H1 (cell line): ENCODE results near the gene SLC26A8. TPM values are rescaled to one million over a fixed set of nuclear protein-coding genes. Genes with fewer than 3 reads are reported as not detected.

Source experiments
- CTCF ChIA-PET: fragments of 300-600 bp; sonication (Branson Sonifier 250); formaldehyde crosslinking; loops from one replicate; lab custom pipeline; 2021; ENCODE audit not compliant: partially characterized antibody; lab: Charles Lee
- POLR2A ChIA-PET: fragments of 300-600 bp; sonication (Branson Sonifier 250); formaldehyde crosslinking; loops from one replicate; lab custom pipeline; 2021; ENCODE audit warnings: inconsistent platforms; ENCODE audit not compliant: partially characterized antibody; lab: Charles Lee
- DNase-seq, 2 experiments: peaks; one replicate each; pipeline versions ENCODE4 v3.0.0 to v3.0.0-alpha.2; 2010 to 2022; ENCODE audit warnings: low spot score in 2 of 2, low read depth in 1 of 2, mixed read lengths in 1 of 2
- FAIRE-seq: peaks from 2 replicates; lab custom pipeline; 2011; peaks lifted over from hg19 to GRCh38; lab: Jason Lieb, UNC
- H2AFZ ChIP-seq: 2 replicates; pipeline ENCODE4 v1.8.1; 2012; ENCODE audit warnings: low read length, inconsistent platforms
- H2AK5ac ChIP-seq: 2 replicates; pipeline ENCODE4 v1.6.1; 2013; ENCODE audit warnings: low read depth, low read length
- H2BK120ac ChIP-seq: replicated peaks from 2 replicates; pipeline ENCODE3; 2013; ENCODE audit warnings: low read depth, low read length, inconsistent platforms
- H2BK12ac ChIP-seq: 2 replicates; pipeline ENCODE4 v1.6.1; 2013; ENCODE audit warnings: low read depth, low read length
- H2BK15ac ChIP-seq: 2 replicates; pipeline ENCODE4 v1.6.1; 2013; ENCODE audit warnings: low read length
- H2BK20ac ChIP-seq: 2 replicates; pipeline ENCODE4 v1.6.1; 2013; ENCODE audit warnings: low read length
- H2BK5ac ChIP-seq: 2 replicates; pipeline ENCODE4 v1.6.1; 2013; ENCODE audit warnings: low read depth, low read length
- H3K14ac ChIP-seq: 2 replicates; pipeline ENCODE4 v1.6.1; 2013; ENCODE audit warnings: inconsistent platforms; ENCODE audit not compliant: insufficient read length
- H3K18ac ChIP-seq: 2 replicates; pipeline ENCODE4 v1.6.1; 2013; ENCODE audit warnings: low read length; ENCODE audit errors: extremely low read depth
- H3K23ac ChIP-seq: 2 replicates; pipeline ENCODE4 v1.6.1; 2013; ENCODE audit warnings: inconsistent platforms; ENCODE audit not compliant: insufficient read length
- H3K23me2 ChIP-seq: 2 replicates; pipeline ENCODE4 v1.6.1; 2013; ENCODE audit warnings: low read depth, low read length
- H3K27ac ChIP-seq: 2 replicates; pipeline ENCODE4 v1.6.1; 2011; ENCODE audit warnings: low read depth, low read length, inconsistent platforms
- H3K27me3 ChIP-seq, 4 experiments: replicated peaks in 1 of 4; 1 replicate in 1 of 4; 2 replicates in 3 of 4; pipeline versions ENCODE4 v1.6.1 to v1.8.1; 2011 to 2013; ENCODE audit warnings: low read length in 3 of 4, mild to moderate bottlenecking in 3 of 4, inconsistent platforms in 2 of 4, mixed read lengths in 2 of 4, moderate library complexity in 1 of 4; ENCODE audit not compliant: control insufficient read depth in 3 of 4, insufficient read depth in 3 of 4; ENCODE audit errors: extremely low read depth in 1 of 4
- H3K36me3 ChIP-seq, 4 experiments: 2 replicates each; pipeline versions ENCODE4 v1.6.1 to v1.8.1; 2011 to 2013; ENCODE audit warnings: mild to moderate bottlenecking in 4 of 4, low read length in 3 of 4, moderate library complexity in 2 of 4, control low read depth in 1 of 4, inconsistent platforms in 1 of 4; ENCODE audit not compliant: insufficient read depth in 4 of 4, control insufficient read depth in 2 of 4
- H3K4ac ChIP-seq: replicated peaks from 2 replicates; pipeline ENCODE3; 2013; ENCODE audit warnings: low read length, low read depth, mixed read lengths, inconsistent platforms; ENCODE audit not compliant: insufficient read length
- H3K4me1 ChIP-seq, 4 experiments: replicated peaks in 1 of 4; 1 replicate in 1 of 4; 2 replicates in 3 of 4; pipeline versions ENCODE4 v1.6.1 to v1.8.1; 2011 to 2013; ENCODE audit warnings: low read length in 3 of 4, inconsistent platforms in 2 of 4, mixed read lengths in 1 of 4; ENCODE audit not compliant: insufficient read depth in 4 of 4, control insufficient read depth in 3 of 4
- H3K4me2 ChIP-seq, 2 experiments: 2 replicates each; pipeline versions ENCODE4 v1.6.1 to v1.8.1; 2011 to 2013; ENCODE audit warnings: low read depth in 2 of 2, low read length in 2 of 2, control low read depth in 1 of 2, inconsistent platforms in 1 of 2, mild to moderate bottlenecking in 1 of 2; ENCODE audit not compliant: insufficient read depth in 1 of 2
- H3K4me3 ChIP-seq, 4 experiments: fragments of 200-600, 300-600 bp in 1 of 4; sonication (generic), shearing (Covaris generic), sonication (Bioruptor Twin) in 1 of 4; 2 replicates each; pipeline versions ENCODE4 v1.5.1 to v1.8.1; 2011 to 2016; ENCODE audit warnings: low read length in 4 of 4, low read depth in 3 of 4, control low read depth in 2 of 4, inconsistent platforms in 2 of 4, mild to moderate bottlenecking in 2 of 4, mixed read lengths in 1 of 4, moderate library complexity in 1 of 4; ENCODE audit not compliant: insufficient read depth in 2 of 4; ENCODE audit errors: extremely low read depth in 1 of 4
- H3K56ac ChIP-seq: replicated peaks from 2 replicates; pipeline ENCODE3; 2013; ENCODE audit warnings: low read depth, mild to moderate bottlenecking, mixed read lengths, low read length, inconsistent platforms; ENCODE audit not compliant: insufficient read length
- H3K79me1 ChIP-seq: 2 replicates; pipeline ENCODE4 v1.6.1; 2013; ENCODE audit warnings: low read depth, low read length, control low read depth
- H3K79me2 ChIP-seq, 2 experiments: 2 replicates each; pipeline versions ENCODE4 v1.6.1 to v1.8.1; 2012 to 2013; ENCODE audit warnings: low read length in 2 of 2, mild to moderate bottlenecking in 2 of 2, inconsistent platforms in 1 of 2; ENCODE audit not compliant: insufficient read depth in 2 of 2, control insufficient read depth in 1 of 2
- H3K9ac ChIP-seq, 4 experiments: replicated peaks in 1 of 4; 1 replicate in 1 of 4; 2 replicates in 3 of 4; pipeline versions ENCODE4 v1.6.1 to v1.8.1; 2011 to 2013; ENCODE audit warnings: low read depth in 3 of 4, low read length in 3 of 4, control low read depth in 2 of 4, mild to moderate bottlenecking in 2 of 4, moderate library complexity in 2 of 4, inconsistent platforms in 1 of 4; ENCODE audit errors: extremely low read depth in 1 of 4
- H3K9me3 ChIP-seq, 2 experiments: 2 replicates each; pipeline versions ENCODE4 v1.6.1 to v1.8.1; 2012 to 2013; ENCODE audit warnings: mild to moderate bottlenecking in 2 of 2, moderate library complexity in 2 of 2, control low read depth in 1 of 2, inconsistent platforms in 1 of 2, low read depth in 1 of 2, low read length in 1 of 2, mixed read lengths in 1 of 2; ENCODE audit not compliant: insufficient read depth in 2 of 2
- H4K20me1 ChIP-seq, 2 experiments: replicated peaks in 1 of 2; 2 replicates each; pipeline versions ENCODE3 to v1.8.1; 2011 to 2013; ENCODE audit warnings: inconsistent platforms in 2 of 2, low read length in 2 of 2, mild to moderate bottlenecking in 1 of 2; ENCODE audit not compliant: insufficient read depth in 2 of 2, control insufficient read depth in 1 of 2
- H4K5ac ChIP-seq: 2 replicates; pipeline ENCODE4 v1.6.1; 2013; ENCODE audit warnings: low read length, low read depth, mixed read lengths, inconsistent platforms; ENCODE audit not compliant: insufficient read length
- H4K8ac ChIP-seq: 2 replicates; pipeline ENCODE4 v1.8.0; 2013; ENCODE audit warnings: mild to moderate bottlenecking, moderate library complexity, low read length, inconsistent platforms; ENCODE audit not compliant: insufficient read depth; ENCODE audit errors: extremely low read depth
- H4K91ac ChIP-seq: replicated peaks from 2 replicates; pipeline ENCODE3; 2013; ENCODE audit warnings: low read length, mixed read lengths, inconsistent platforms; ENCODE audit not compliant: insufficient read length
- CREB1 ChIP-seq: IDR thresholded peaks from 2 replicates; pipeline ENCODE4 v1.6.1; 2012; ENCODE audit warnings: inconsistent platforms
- FOSL1 ChIP-seq: IDR thresholded peaks from 2 replicates; pipeline ENCODE4 v1.6.1; 2011; ENCODE audit warnings: mild to moderate bottlenecking, low read depth, low read length, moderate library complexity; ENCODE audit not compliant: insufficient read depth
- RFX5 ChIP-seq: IDR thresholded peaks from 2 replicates; pipeline ENCODE4 v1.6.1; 2011; ENCODE audit warnings: low read depth, low read length, improper control_type of control experiment, borderline replicate concordance
- SIRT6 ChIP-seq: IDR thresholded peaks from one replicate; pipeline ENCODE4 v1.7.1; 2012; ENCODE audit warnings: low read length, inconsistent platforms
- WGBS, 2 experiments: shearing (Covaris generic) in 1 of 2; methylation state at CpG; one replicate each; pipeline versions ENCODE4 v1.1.6 to v1.1.7; 2013 to 2015; ENCODE audit warnings: low lambda C conversion rate in 2 of 2, mixed read lengths in 2 of 2, inconsistent platforms in 1 of 2, low coverage in 1 of 2, missing lambda C conversion rate in 1 of 2; ENCODE audit not compliant: insufficient replicate concordance in 2 of 2, insufficient coverage in 1 of 2, insufficient read length in 1 of 2; ENCODE audit errors: extremely low coverage in 1 of 2, missing lambda C conversion rate in 1 of 2; 5-methylcytosine and 5-hydroxymethylcytosine counted together
- polyA plus RNA-seq, 7 experiments: library from polyadenylated mRNA; depleted of rRNA in 3 of 7; stranded (reverse) in 5 of 7; unstranded in 2 of 7; fragments of >200 nt in 5 of 7; fragments of 200-250 nt in 2 of 7; gene quantifications; 1 replicate in 5 of 7; 2 replicates in 1 of 7; 4 replicates in 1 of 7; pipeline versions ENCODE4 v1.2.1 to v1.2.3, GENCODE V29; 2011 to 2013; ENCODE audit warnings: missing spikeins in 2 of 7, mixed read lengths in 2 of 7
- total RNA-seq: library from RNA; stranded (reverse); fragmentation: NEBNext Ultra II Directional; extraction: Animal tissue kit (Norgen Biotek cat#: 25700); gene quantifications from 2 replicates; pipeline ENCODE4 v1.2.1, GENCODE V29; 2021

Gene SLC26A8
- total and polyA plus RNA-seq, 2 of the 8 experiments (the other 6 are each of a cell fraction or from before 2014, with no cell fraction given): 0.56 to 0.57 TPM

GRCh38 chr6:35903679-35904078 lies 120.8 kb downstream of the SLC26A8 start:
- no peak for FAIRE-seq
- Histone ChIP-seq H3K4ac (no peak overlapping the region), H2BK15ac (no peak overlapping the region), H3K27me3 (no peaks in the 10 kb centered on the region), H2BK12ac (no peak overlapping the region), H4K5ac (no peak overlapping the region), H4K8ac (no peak overlapping the region), H3K23ac (no peak overlapping the region), H3K27ac (no peak overlapping the region), H2AFZ (no peak overlapping the region), H3K4me1 (no peaks in the 10 kb centered on the region), H3K4me3 (no peak overlapping the region), H3K23me2 (no peaks in the 10 kb centered on the region), H3K14ac (no peak overlapping the region), H3K56ac (no peak overlapping the region), H2BK20ac (no peak overlapping the region), H3K9me3 (peaks cover 1 to 4% of the 10 kb centered on the region in 2 experiments), H3K79me1 (peaks cover 4% of the 10 kb centered on the region), H2AK5ac (no peak overlapping the region), H3K9ac (no peak overlapping the region), H2BK120ac (no peak overlapping the region), H3K36me3 (peaks cover 0 to 13% (median 2%) of the 10 kb centered on the region in 4 experiments; a peak in 3 of 8 replicates), H2BK5ac (no peak overlapping the region), H3K79me2 (peaks cover 3 to 94% of the 10 kb centered on the region in 2 experiments), H4K20me1 (peaks cover 6 to 9% of the 10 kb centered on the region in 2 experiments), H3K4me2 (no peak overlapping the region), H4K91ac (no peak overlapping the region), H3K18ac (no peak overlapping the region)
- no peak for DNase-seq
- WGBS, 2 experiments: 83% methylated on average over 4 of the region's 4 CpGs; no CpG with 5 or more reads in 1 of the 2 experiments
- ChIA-PET POLR2A (interaction anchor here (0.7 kb wide), 1 partner anchor 9 kb away, joined by 3 read pairs; no protein-coding TSS in a partner anchor), CTCF (interaction anchor here (0.6 kb wide), 2 partner anchors 95 to 288 kb away, joined by 4 read pairs; no protein-coding TSS in a partner anchor)
- TF ChIP-seq RFX5: no peak
- TF ChIP-seq CREB1: no peak
- no peak for TF ChIP-seq SIRT6
- no peak for TF ChIP-seq FOSL1
